NCI-H2227 treated with DMSO at 0.1 percent for 48 hours (cell line): Measurements from ENCODE around the gene SGK2.

Source experiments
- DNase-seq: peaks from one replicate; lab custom pipeline; 2025; lab: John Stamatoyannopoulos, UW

SGK2 gene

GRCh38 chr20:43558412-43559146 lies at the start of gene SGK2:
SGK2 (plus strand) TSS chr20:43559027; CDS start chr20:43566496, 7,469 bp downstream.
- DNase-seq: no peak

- no peak for DNase-seq
Observed at GRCh38 chr20:43511879-43512278, 46.9 kb upstream of the SGK2 start.

- DNase-seq: no peak
Observed at GRCh38 chr20:43513372-43513930, 45.4 kb upstream of the SGK2 start.

- peak; percentile 98 for DNase-seq
Observed at GRCh38 chr20:43513931-43514647, 44.7 kb upstream of the SGK2 start.

- DNase-seq: no peak
Observed at GRCh38 chr20:43514648-43514999, 44.2 kb upstream of the SGK2 start.

- no peak for DNase-seq
Observed at GRCh38 chr20:43515628-43516027, 43.2 kb upstream of the SGK2 start.

- no peak for DNase-seq
Observed at GRCh38 chr20:43516251-43516824, 42.5 kb upstream of the SGK2 start.

- no peak for DNase-seq
Observed at GRCh38 chr20:43520074-43520630, 38.7 kb upstream of the SGK2 start.

GRCh38 chr20:43525021-43525420 lies 33.8 kb upstream of the SGK2 start:
- DNase-seq: no peak

- no peak for DNase-seq
Observed at GRCh38 chr20:43528258-43528875, 30.5 kb upstream of the SGK2 start.

GRCh38 chr20:43529051-43529450 lies 29.8 kb upstream of the SGK2 start:
- no peak for DNase-seq

GRCh38 chr20:43529457-43530153 lies 29.2 kb upstream of the SGK2 start:
- DNase-seq: no peak

- no peak for DNase-seq
Observed at GRCh38 chr20:43530321-43531090, 28.3 kb upstream of the SGK2 start.

- no peak for DNase-seq
Observed at GRCh38 chr20:43531091-43531443, 27.8 kb upstream of the SGK2 start.

GRCh38 chr20:43532416-43533055 lies 26.3 kb upstream of the SGK2 start:
- no peak for DNase-seq

GRCh38 chr20:43533060-43533459 lies 25.8 kb upstream of the SGK2 start:
- DNase-seq: no peak

- no peak for DNase-seq
Observed at GRCh38 chr20:43534016-43534415, 24.8 kb upstream of the SGK2 start.

GRCh38 chr20:43534791-43535350 lies 24.0 kb upstream of the SGK2 start:
- DNase-seq: no peak

GRCh38 chr20:43535370-43536004 lies 23.3 kb upstream of the SGK2 start:
- DNase-seq: no peak
